NOMO-1 (cell line): Measurements from ENCODE around the gene DMC1.

Experiments
- DNase-seq, 2 experiments: peaks; one replicate each; lab custom pipeline; 2025; ENCODE audit not compliant: unreplicated experiment in 2 of 2; lab: John Stamatoyannopoulos, UW

DMC1 gene

DNA sequence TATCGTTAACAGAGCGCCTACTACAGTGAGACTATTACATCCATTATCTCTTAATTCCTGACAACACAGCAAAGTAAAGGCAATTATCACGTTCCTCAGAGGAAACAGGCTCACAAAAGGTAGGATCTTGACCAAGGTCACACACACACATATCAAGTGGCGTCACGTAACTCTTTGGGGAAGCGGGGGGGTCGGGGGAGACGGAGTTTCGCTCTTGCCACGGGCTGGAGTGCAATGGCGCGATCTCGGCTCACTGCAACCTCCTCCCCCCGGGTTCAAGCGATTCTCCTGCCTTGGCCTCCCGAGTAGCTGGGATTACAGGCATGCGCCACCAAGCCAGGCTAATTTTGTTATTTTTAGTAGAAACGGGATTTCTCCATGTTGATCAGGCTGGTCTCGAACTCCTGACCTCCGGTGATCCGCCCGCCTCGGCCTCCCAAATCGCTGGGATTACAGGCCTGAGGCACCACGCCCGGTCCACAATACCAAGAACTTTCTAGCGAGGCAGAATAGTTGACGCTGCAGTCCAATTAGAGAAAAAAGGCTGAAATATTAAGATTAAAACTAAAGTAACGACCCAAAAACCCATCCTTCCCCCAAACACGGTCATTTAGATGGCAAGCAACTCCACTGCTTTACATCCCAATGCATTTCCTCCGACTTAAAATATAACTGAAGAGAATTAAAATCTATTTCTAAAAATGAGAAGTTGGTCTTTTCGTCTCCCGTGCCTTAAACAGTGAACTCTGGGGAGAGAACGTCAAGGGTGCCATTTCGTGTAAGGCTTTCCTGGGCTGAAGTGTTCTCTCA is 65.0 kb downstream of the DMC1 start:
- peak; percentile 13 to 27 for DNase-seq

GRCh38 chr22:38503021-38503420 is 67.0 kb downstream of the DMC1 start:
- DNase-seq, result no peak

DNA sequence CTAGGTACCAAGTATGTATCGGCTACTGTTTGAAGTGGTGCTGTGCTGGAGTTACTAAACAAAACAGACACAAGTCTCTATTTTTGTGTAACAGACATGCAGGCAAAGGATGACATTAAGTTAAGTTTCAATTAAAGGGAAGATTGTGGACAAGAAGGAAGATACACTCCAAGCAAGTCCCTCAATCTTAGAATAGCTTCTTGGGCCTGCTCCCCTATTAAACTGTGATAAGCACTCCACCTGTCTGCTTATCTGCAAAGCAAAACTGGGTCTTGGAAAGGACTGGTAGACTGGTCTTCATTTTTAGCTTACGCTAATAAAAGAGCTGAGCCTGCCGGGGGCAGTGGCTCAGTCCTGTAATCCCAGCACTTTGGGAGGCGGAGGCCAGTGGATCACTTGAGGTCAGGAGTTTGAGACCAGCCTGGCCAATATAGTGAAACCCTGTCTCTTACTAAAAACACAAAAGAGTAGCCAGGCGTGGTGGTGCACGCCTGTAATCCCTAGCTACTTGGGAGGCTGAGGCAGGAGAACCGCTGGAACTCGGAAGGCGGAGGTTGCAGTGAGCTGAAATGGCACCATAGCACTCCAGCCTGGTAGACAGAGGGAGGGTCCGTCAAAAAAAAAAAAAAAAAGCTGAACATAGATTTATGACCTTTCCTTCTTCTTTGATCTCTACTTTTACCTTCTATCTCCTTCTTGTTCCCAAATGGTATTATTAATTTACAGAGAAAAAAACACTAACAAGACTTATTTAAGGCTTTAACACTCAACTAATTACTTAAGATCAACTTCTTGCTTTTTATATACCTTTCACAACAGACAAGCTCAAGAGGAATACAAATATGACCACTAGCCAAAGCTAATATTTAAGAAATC is 67.9 kb downstream of the DMC1 start:
- no peak for DNase-seq

- DNase-seq, result no peak
Measured at GRCh38 chr22:38497869-38498268, 72.1 kb downstream of the DMC1 start.

- DNase-seq, result no peak
Measured at GRCh38 chr22:38494939-38495338, 75.0 kb downstream of the DMC1 start.

DNA sequence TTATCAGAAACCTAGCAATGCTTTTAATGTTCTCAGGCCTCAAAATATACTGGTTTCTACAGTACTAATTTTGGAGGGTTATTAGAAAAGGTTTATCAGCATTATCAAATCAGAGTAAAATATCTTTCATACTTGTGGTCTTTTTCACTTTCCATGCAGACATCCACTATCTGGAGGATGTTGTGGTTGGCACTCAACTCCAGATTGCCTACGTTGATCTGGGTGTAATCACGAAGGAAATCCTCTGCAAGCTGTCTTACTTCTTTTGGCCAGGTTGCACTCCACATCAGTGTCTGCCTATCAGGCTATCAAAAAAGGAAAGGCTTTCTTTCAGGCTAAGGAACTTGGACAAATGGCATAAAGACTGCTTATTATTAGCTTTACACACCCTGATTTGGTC is 75.5 kb downstream of the DMC1 start:
- DNase-seq, result no peak

GRCh38 chr22:38491707-38492348 is 78.2 kb downstream of the DMC1 start:
- no peak for DNase-seq

- no peak for DNase-seq
Measured at GRCh38 chr22:38490915-38491314, 79.1 kb downstream of the DMC1 start.

DNA sequence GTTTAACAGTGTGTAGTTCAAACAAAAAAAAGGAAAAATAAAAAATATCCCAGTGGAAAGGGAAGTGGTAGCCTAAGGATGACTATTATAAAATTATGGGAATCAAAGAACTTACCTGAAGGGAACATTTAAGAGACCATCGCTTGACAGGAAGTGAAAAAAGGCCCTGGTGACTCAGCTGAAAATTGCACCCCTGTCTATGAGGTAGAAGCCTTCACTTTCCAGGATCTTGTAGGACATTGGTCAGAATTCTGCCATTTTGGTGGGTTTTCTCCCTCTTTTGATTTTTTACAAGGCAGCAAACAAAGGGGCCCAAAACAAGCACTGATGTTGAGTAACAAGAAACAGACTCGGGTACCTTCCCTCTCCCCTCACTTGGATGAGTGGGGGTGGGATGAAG is 79.5 kb downstream of the DMC1 start:
- DNase-seq, result no peak

GRCh38 chr22:38489561-38490145 is 80.3 kb downstream of the DMC1 start:
- no peak for DNase-seq

DNA sequence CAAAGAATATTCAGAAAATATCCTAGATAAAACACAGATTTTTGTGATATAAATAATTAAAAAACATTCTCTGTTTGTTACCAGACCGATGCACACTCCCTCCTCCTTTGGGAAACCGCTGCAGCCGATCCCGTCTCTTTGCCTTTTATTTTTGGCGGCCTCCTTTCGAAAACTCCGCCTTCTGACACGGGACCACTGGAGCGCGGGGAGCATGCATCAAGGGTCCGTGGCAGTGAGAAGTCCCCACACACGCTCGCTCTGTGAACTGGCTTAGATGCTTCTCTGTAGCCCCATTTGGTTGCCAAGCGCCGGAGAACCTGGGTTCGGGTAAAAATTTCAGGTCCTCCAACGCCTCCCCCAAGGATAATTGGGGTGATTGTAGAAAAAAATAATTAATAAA is 80.8 kb downstream of the DMC1 start:
- DNase-seq, result no peak

DNA sequence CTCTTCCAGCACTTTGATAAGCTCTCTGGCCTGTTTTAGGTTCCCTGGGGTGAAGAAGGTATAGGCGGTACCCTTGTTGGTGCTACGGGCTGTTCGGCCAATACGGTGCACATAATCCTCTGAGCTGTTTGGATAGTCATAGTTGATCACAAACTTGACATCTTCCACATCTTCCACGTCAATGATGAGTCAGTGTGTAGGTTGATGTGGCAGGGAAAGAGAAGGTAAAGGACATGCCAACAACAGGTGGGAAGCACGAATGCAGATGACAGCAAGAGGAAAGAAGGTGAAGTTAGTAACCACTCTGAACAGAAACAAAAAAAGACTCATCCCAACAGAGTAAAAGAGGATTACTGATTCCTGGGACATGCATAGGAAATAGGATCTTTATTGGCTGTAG is 82.0 kb downstream of the DMC1 start:
- no peak for DNase-seq

DNA sequence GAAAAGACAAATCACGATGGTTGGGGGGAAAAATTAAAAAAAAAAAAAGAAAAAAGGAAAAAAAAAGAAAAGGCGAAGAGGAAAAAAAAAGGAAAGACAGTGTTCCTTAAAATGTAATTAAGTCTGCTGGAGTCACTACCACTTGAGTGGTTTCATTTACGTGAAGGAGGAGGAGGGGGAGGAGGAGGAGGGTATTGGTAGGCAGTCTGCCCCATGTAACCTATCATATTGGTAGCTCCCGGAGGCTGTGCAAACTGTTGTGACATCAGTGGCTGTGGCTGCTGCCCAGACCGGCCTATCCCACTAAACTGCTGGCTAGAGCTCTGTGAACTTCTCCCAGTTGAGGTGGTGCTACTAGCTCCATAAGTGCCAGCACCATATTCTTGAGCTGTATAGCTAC is 84.2 kb downstream of the DMC1 start:
- DNase-seq, result no peak

GRCh38 chr22:38484244-38484643 is 85.7 kb downstream of the DMC1 start:
- DNase-seq, result no peak

GRCh38 chr22:38482662-38483308 is 87.2 kb downstream of the DMC1 start:
- no peak for DNase-seq

GRCh38 chr22:38481871-38482332 is 88.1 kb downstream of the DMC1 start:
- DNase-seq, result no peak

GRCh38 chr22:38481162-38481870 is 88.7 kb downstream of the DMC1 start:
- DNase-seq, result no peak

DNA sequence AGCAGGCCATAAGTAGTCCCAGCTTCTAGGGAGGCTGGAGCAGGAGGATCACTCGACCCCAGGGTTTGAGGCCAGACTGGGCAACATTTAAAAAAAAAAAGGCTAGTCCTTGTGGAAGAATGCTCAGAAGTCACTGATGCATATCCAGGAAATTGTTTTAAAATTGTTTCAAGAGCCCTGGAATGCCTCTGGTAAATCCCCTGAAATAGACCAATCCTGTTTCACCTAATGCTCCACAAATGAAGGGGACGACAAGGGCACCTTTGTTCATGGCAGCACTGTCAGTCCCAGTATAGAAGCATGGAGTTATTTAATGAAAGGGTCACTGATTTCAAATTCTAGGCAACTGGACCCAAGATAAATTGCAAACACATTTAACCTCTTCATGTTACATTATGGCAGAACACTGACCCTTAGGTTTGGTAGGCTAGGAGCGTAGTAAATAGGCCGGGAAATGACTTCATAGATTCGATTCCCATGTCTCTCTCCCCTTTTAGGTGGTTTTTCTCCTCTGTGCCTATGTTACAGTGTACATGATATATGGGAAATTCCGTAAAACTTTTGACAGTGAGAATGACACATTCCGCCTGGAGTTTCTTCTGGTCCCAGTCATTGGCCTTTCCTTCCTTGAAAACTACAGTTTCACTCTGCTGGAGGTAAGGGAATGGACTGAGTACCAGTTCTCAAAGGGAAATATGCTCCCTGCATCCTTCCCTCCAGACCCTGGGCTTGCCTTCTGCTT is 90.7 kb downstream of the DMC1 start:
- DNase-seq, result no peak

DNA sequence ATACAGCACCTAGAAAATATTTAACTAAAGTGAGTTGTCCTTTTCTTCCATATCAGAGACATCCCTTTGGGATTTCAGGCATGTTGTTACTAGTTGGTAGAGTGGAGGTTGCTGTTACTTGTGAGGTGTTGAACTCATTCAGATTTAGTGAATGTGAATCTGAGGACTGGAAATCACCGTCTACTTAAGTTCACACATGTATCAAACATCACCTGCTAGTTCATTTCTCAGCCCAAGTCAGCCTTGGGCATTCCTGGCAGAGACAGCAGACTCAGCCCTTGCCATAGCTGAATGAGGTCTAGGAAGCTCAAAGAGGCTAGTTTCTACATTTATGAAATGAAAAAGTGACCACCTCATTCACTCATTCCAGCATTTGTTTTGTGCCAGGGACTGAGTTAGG is 92.4 kb downstream of the DMC1 start:
- DNase-seq, result no peak
